ENCODE measurements around the gene CNIH2.

DNA sequence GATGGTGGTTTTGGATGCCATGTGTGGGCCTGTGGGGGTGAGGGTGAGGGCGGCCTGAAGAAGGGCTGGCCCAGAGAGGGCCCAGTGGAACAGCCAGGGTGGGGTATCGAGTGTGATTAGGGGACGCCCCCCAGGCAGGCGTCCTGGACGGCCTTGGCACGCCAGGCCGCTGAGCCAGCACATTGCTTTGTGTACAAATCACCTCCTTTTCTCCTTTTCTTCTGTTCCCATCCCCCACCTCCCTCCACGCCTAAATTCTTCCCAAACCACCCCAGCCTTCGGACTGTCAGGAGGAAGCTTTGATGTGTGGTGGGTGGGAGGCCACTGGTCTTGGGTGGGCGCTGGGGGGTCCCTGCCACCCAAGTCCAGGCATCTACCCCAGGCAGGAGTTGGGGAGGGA, 46.7 kb downstream of the CNIH2 start:
- TF ChIP-seq, protein P1, sequence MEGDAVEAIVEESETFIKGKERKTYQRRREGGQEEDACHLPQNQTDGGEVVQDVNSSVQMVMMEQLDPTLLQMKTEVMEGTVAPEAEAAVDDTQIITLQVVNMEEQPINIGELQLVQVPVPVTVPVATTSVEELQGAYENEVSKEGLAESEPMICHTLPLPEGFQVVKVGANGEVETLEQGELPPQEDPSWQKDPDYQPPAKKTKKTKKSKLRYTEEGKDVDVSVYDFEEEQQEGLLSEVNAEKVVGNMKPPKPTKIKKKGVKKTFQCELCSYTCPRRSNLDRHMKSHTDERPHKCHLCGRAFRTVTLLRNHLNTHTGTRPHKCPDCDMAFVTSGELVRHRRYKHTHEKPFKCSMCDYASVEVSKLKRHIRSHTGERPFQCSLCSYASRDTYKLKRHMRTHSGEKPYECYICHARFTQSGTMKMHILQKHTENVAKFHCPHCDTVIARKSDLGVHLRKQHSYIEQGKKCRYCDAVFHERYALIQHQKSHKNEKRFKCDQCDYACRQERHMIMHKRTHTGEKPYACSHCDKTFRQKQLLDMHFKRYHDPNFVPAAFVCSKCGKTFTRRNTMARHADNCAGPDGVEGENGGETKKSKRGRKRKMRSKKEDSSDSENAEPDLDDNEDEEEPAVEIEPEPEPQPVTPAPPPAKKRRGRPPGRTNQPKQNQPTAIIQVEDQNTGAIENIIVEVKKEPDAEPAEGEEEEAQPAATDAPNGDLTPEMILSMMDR (IDR thresholded peaks at IDR 0.05): no peak
- TF ChIP-seq POLR2A (IDR thresholded peaks at IDR 0.05): no peak
- TF ChIP-seq POLR2AphosphoS5 (IDR thresholded peaks at IDR 0.05): no peak
- no peak for TF ChIP-seq EP300 (IDR thresholded peaks at IDR 0.05)

Data from stomach (tissue), 4 donors.